Dedifferentiated amniotic fluid mesenchymal stem cell (primary cell): Measurements from ENCODE around the gene CSF1R.
"Not testable (repeated sequence)": the region's sequence is repeated elsewhere in the genome, so short reads cannot be mapped to it uniquely, and the experiment has no call there.

Source experiments
- DNase-seq: peaks from one replicate; pipeline ENCODE4 v3.0.0-alpha.2; 2016; ENCODE audit errors: extremely low spot score

CSF1R gene

DNA sequence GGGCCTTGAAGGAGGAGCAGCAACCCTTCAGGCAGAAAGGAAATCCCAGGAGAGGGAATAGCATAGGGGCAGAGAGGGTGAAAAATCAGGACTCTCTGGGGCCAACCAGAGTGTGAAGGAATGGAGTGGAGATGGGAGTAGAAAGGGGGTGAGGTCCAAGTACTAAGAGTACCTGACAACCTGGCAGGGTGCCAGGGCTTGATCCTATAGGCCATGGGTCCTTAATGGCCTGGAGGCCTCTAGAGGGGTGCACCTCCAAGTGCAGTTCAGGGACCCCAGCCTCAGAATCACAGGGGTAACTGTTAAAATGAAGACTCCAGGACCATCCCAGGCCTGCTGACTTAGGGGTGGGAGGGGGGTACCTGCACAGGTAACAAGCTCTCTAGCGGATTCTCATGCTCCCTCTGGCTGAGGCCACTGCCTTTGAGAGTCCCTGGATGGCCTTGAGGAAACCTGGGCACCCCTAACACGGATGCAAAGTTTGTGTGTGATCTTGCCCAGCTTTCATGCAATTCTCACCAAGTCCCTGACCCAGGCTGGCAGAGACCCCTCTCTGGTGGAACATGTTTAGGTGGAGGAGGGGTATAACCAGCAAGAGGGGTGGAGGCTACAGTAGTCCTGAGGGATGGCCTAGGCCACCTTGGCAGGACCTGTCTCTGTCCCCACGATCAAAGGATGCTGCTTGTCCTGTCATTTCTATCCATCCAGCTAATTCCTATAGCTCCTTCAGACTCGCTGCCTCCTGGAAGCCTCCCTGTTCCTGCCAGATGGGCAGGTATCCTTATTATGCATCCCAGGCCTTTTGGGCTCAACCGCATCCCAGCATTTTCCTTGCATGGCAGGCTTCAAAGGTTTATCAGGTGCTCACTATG is 17.6 kb upstream of the CSF1R start:
- DNase-seq, result no peak

DNA sequence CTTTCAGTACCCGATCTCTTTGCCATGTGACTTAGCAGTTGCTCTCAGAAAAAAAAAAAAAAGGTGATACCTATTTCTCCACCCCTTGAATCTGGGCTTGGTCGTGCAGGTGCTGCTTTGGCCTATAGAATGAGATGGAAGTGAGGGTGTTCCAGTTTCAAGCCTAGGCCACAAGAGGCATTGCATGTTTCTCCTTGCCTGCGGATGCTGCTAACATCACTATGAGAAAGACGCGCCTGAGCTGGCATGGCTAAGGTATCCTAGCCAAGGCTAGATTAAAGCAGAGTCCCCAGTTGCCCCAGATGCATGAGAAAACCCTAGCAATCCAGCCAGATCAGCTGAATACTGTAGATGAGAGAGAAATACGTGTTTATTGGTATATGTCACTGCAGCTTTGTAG is 14.7 kb upstream of the CSF1R start:
- DNase-seq, result no peak

DNA sequence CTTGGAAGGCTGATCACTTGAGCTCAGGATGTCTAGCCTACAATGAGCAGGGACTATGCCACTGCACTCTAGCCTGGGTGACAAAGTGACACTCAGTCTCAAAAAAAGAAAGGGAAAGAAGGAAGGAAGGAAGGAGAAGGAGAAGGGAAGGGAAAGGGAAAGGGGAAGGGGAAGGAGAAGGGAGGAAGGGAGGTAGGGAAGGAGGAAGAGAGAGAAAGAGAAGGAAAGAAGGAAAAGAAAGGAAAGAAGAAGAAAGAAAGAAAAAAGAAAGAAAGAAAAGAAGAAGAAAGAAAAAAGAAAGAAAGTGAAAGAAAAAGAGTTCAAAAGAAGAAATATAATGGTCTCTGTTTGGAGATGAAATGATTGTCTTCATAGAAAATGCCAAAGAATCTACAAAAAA is 10.8 kb upstream of the CSF1R start:
- no peak for DNase-seq

DNA sequence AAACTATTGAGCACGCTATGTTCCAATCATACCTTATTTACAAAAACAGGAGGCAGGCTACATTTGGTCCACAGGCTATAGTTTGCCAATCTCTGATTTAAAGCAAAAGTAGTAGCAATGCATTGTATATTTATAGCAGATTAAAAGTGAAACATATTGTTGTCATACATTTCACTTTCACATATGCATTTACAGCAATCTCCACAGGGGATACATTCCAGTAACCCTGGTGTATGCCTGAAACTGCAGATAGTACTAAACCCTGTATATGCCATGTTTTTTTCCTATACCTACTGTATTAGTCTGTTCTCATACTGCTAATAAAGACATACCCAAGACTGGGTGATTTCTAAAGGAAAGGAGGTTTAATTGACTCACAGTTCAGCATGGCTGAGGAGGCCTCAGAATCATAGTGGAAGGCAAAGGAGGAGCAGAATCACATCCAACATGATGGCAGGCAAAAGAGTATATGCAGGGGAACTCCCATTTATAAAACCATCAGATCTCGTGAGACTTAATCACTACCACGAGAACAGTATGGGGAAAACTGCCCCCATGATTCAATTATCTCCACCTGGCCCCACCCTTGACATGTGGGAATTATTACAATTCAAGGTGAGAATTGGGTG is 5.9 kb upstream of the CSF1R start:
- DNase-seq, result no peak

DNA sequence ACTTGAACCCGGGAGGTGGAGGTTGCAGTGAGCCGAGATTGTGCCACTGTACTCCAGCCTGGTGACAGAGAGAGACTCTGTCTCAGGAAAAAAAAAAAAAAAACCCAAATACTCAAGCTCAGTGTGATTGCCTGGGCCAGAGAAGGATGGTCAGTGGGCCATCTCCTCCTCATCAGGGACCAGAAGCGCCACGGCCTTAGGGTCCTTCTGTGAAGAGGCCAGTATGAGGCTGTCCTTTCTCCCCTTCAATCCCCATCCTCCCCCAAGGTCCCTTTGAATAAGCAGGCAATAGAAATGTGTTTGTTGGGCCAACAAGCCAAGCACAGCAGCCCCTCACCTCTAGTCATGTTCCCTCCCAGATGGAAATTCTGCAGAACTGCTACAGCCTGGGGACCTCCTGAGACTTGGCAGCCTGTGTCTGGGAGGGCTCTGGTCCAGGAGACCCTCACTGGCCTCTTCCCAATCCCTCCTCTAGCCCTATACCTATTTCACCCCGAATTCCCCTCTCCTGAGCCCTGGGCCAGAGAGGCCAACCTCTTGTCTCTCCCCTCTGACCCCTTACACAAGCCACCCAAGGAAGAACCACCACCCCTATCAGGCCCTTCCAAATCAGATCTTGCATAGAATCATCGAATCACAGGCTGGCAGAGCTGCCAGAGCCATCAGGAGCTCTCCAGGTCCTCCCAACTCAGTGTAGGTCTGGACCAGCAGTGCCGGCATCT is 1.0 kb downstream of the CSF1R start:
- DNase-seq, result no peak

DNA sequence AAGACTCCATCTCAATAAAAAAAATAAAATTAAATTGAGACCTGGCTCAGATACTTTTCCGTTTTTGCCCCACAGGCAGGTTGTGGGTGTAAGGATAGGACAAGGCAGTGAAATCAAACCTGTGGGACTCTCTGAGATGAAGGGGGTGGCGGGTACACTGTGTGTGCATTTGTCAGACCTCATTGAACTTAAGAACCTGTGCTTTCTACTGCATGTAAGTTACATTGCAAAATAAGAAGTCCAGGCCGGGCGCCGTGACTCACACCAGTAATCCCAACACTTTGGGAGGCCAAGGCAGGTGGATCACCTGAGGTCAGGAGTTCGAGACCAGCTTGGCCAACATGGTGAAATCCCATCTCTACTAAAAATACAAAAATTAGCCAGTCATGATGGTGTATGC is 1.6 kb downstream of the CSF1R start:
- not testable (repeated sequence) for DNase-seq

DNA sequence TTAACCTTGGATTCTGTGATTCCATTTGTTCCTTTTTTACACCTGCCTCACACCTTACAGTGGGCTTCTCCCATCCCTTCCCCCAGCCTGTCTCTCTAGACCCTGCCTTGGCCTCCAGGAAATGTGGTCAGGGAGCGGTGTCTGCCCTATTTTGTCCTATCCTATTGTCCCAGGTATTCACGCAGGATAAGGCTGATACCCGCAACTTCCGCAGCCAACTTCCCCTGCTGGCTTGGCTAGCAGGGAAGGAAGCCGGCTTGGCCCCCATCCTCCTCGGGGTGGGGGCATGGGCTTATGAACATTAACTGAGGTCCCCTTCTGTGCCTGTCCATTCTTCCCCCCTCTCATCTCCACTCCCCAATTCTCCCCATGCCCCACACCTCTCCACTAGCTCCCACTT is 3.5 kb downstream of the CSF1R start:
- no peak for DNase-seq

DNA sequence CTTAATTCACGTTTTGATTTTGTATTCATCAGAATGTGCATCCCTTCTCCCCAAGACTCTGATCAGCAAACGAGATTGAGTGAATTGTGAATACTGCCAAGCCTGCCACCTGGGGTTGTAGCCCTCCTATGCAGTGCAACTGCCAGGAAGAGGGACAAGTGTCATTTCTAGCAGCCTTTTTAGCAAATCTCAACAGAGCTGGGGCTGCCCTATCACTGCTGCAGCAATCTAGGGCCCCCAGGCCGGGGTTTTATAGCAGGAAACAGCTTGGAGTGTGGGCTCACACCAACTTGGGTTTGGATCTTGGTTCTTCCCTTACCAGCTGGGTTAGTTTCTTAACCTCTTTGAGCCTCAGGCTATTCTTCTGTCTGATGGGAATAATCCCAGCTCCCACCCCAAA is 4.0 kb downstream of the CSF1R start:
- no peak for DNase-seq

DNA sequence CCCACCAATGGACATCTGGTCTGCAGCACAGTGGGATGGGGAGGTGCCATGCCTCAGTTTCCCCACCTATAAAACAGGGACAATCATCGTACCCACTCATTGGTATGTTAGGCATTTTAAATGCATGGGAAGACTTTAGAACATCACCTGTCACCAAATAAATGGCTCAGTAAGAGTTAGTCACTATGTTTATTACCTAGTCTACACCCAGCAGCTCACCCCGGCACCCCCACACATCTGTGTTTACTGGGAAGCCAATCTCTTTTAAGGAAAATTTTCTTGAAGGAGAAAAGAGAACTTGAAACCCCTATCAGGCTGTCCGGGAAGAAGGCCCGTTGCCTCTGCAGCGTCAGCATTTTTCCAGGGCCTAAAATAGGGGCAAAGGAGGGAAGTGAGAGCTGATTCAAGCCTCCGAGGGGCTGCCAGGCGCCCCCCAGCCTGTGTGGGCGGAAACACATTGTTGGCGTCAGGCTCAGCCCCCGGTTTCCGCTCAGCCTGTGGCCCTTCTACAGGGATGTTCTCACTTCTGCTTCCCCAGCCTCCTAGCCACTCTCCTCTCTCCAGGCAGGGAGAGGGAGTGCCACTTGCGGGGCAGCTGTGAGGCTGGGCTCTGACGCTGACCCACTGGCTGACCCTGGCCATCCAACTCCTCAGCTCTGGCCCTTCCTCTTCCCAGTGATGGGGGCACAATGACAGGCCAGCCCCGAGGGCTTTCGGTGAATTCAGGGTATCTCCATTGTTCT is 4.6 kb downstream of the CSF1R start:
- DNase-seq, result no peak

DNA sequence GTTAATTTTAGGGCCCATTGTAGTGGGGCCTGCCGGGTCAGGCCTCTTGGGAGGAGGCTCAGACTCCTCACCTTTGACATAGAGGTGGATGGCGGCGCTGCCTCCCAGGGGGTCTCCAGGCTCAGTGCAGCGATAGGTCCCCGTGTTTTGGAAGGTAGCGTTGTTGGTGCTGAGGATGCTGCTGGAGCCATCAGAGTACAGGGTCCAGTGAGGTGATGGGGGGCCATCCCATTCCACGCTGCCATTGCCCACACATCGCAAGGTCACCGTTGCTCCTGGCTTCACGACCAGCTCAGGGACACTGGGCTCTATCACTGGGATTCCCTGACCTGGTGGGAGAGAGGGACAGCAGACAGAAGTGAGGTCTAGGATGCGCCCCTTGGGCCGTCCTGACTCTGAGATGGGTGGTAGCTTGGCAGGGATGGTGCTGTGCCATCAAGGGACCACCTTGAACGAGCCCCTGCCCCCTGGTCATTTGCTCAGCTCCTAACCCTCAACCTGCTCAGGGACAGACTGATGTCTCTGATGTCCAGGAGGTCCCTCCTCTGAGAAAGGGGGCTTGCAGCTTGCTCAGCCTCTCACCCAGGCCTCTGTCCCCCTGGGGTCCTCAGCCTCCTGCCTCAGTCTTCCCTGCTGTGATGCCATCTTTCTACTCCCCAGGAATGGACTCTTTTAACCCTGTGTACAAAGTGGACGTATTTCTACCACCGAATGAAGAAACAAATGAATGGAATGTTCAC is 5.5 kb downstream of the CSF1R start:
- DNase-seq, result no peak

DNA sequence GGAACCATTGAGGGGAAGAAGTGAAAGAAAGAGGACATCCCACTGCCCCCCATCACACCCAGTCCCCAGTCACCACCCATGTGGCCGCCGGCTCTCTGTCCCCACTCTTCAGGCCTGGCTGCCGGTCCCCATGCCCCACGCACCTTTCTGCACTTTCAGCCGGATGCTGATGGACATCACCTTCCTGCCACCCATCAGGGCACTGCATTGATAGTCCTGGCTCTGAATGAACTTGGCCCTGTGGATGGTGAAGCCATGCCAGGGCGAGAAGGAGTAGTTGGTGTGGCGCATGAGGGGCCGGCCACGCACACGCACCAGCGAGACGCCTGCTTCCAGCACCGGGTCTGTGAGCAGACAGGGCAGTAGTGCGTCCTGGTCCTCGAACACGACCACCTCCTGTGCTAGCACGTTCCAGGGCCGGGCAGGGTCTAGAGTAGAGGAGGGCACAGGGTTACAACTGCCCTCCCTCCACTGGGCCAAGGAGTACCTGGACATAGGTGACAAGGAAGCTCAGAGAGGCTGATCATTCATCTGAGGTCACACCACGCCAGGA is 6.4 kb downstream of the CSF1R start:
- DNase-seq, result no peak

DNA sequence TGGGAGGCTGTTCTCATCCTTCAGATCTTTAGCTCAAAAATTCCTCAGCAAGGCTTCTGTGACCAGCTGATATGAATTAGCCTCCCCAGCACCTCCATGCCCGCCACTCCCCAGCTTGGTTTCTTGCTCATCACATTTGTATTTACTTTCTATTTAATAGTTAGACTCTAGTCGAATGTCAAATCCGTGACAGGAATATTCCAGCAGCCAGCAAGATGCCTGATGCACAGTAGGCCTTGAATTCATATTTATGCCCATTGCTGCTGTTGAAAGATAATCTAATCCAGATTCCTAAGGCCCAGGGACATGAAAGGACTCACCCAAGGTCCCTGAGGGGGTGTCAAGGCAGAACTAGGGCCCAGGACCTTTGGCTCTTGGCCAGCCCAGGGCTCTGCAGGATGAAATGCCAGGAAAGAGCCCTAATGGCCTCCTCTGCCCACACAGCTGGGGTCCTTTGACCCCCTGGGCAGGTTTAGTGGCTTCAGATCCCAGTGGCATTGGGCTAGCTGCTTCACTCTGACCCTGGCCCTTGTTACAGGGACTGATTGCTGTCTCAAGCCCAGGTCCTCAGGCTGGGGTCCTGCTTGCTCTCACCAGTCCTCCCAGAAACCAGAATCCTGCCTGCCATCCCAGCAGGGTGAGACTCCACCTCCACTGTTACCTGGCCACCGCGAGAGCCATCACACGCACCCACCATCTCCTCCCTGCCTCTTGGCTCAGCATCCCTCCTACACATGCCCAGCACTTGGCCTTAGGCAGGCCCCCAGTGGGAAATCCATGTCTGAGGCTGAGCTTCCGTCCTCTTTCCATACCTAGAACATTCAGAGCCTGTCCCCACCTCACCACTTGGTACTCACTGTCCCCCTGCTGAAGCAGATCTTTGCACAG is 7.3 kb downstream of the CSF1R start:
- no peak for DNase-seq

DNA sequence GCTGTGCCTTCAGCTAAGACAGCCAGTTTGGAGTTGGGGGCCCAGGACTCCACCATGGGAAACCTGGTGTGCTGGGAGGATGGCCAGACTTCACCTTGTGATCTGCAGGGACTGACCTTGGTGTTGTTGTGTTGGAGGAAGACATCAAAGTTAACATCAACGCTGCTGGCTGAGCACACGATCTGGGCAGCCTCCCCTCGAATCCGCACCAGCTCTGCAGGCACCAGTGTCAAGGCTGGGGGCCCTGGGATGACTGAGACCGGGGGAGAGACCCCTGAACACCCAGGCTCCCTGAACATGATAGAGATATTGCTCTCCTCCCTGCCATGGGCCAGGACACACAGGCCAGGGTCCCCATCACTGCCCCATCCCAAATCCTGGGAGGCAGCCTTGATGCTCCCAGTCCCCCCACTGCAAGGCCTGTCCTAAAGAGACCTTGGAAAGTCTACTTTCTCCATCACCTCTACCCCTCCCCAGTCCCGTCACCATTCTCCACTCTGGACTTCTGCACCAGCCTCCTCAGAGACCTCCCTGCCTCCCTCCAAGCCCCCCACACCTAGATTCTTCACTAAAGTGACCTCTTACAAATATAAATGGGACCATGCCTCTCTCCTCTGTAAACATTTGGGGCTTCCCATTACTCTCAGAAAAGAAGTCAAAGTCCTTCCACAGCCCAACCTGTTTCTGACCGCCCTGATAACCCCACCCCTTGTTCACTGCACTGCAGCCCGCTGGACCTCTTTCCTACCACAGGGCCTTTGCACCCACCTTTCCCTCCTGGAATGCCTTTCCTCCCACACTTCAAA is 8.2 kb downstream of the CSF1R start:
- DNase-seq, result no peak

DNA sequence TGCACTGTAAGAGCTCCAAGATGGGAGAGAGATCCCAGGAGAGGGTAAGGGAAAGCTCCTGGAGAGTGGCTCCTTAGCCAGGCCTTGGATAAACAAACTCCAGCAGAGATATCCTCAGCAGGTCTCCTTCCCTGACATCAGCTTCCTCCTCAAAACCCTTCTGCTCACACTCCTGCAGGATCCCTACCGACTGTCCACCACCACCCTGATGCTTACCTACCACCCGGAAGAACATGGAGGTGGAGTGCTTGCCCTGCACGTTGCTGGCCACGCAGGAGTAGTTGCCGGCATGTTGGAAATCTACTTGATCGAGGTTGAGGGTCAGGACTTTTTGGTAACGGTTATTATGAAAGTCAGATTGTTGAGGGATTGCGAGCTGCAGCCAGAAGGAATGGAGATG is 9.3 kb downstream of the CSF1R start:
- no peak for DNase-seq

DNA sequence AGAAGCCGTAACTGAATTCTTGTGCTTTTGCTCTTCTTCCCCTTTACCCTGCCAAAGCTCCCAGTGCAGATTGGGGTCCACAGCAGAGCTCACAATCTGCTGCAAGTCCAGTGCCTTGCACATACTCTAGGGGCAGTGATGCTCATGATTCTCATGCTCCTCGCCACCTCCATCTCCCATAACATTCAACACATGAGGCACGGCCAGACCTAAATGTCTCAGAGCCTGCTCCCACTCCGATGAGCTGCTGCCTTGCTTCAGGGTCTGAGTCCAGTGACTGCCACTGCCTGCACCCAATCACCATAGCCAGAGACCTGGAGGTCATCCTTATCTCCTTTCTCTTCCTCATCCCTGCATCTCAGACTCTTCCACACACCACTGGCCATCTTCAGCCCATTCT is 10.5 kb downstream of the CSF1R start:
- no peak for DNase-seq

DNA sequence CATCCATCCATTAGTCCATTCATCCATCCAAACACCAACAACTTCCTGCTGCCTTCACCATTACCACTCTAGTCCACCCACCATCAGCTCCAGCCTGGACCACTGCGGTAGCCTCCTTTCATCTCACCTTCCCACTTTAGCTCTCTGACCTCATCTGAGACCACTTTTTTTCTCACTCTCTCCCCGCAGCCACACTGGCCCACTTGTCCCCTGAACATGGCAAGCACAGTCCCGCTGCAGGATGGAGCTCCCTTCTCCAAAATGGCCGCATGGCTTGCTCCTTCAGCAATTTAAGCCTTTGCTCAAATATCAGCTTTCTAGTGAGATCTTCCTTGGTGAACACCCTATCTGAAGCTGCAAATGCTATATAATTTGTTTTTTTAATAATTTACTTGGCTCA is 11.1 kb downstream of the CSF1R start:
- DNase-seq, result no peak

DNA sequence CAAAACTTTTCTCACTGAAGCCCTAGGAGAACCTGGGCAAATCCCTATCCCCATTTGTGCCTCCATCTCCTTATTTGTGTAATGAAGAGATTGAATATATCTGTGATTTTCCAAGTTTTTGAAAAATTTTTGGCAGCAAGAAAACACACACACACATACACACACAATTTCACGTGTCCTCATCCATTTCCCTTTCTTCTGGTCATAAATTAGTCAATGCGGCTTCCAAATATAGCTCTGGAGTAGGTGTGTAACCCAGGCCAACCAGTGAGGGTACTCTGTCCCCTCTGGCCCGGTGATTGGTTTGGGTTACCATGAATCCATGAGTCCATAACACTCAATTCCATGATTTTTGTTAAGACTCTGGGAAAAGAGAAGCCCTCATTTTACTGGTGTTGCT is 12.7 kb downstream of the CSF1R start:
- DNase-seq, result no peak

DNA sequence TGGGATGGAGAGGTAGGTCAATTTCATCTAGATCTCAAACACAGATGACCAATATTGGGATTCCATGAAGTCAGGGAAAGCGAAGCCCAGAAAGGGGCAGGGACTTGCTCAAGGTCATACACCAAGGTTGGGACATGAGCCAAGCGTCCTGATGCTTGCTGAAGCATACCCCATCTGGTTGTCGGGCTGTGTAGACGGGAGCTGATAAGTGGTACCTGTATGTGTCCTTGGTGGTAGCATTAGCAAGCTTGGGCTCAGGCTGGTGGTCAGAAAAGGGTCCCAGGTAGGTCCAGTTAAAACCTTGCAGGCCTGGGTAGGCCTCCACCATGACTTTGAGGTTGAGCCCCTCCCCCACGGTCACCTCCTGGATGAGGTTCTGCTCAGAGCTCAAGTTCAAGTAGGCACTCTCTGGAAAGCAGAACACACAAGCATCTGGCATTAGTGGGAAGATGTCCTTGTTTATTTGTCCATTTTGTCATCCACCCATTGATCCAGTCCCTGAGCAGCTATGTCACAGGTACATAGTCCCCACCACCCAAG is 13.2 kb downstream of the CSF1R start:
- DNase-seq, result no peak

DNA sequence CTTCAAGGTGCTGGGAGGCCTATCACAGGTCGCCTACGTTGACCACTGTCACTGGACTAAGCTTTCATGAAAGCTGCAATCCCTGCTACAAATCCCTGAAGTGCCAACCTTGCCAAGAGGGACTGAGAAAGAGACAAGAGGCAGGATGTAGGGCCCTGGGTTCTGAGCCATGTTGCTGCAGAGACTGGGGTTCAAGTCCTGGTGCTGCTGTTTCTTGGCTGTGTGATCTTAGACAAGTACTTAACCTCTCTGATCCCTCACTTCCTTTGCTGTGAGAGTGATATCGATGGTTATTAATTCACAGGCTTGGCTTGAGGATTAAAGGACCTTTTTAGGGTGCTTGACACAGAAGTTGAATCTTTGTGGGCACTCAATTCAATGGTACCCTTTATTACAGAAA is 15.5 kb downstream of the CSF1R start:
- DNase-seq, result no peak
